K562 (cell line): ENCODE measurements around the gene ARHGEF6. TPM values are rescaled to one million over a fixed set of nuclear protein-coding genes. Genes with fewer than 3 reads are reported as not detected.
A peak's percentile ranks its signal among the peaks of the same experiment; 100 is the strongest.

Experiments used
- ATAC-seq: fragments of 200-7000 bp; cut with Tn5 transposase; 3 replicates; pipeline ENCODE4 v1.9.1; 2020; ENCODE audit warnings: moderate library complexity
- BruUV-seq: library from RNA; stranded (reverse); fragments of 400-500 nt; replicated peaks from 2 replicates; lab custom pipeline; 2021; lab: Mats Ljungman, UMichigan
- CTCF ChIA-PET: fragments of 300-600 bp; formaldehyde crosslinking; extraction: SDS; loops from one replicate; lab custom pipeline; 2021; ENCODE audit warnings: low intra/inter-chr PET ratio; lab: Yijun Ruan, JAX
- POLR2A ChIA-PET: fragments of 300-600, 350-650 bp; sonication (Branson Sonifier 250); formaldehyde crosslinking; extraction: SDS; loops from one replicate; lab custom pipeline; 2021; ENCODE audit warnings: antibody characterized with exemption, inconsistent platforms; lab: Yijun Ruan, JAX
- DNase-seq, 4 experiments: peaks; one replicate each; pipeline versions ENCODE4 v3.0.0 to v3.0.0-alpha.2; 2011 to 2018; ENCODE audit warnings: low spot score in 3 of 4, mixed read lengths in 3 of 4; ENCODE audit errors: extremely low read depth in 1 of 4
- FAIRE-seq: peaks from 2 replicates; lab custom pipeline; 2011; peaks lifted over from hg19 to GRCh38; lab: Jason Lieb, UNC
- H2AFZ ChIP-seq: 2 replicates; pipeline ENCODE4 v1.6.0; 2011; ENCODE audit warnings: low read depth, low read length, control low read depth, inconsistent platforms
- H3K27ac ChIP-seq: fragments of 200-600 bp; 3 replicates; pipeline ENCODE4 v1.8.0; 2011; ENCODE audit warnings: low read depth, mild to moderate bottlenecking, control low read depth, inconsistent platforms, low read length, moderate library complexity, mixed read lengths; ENCODE audit errors: extremely low read depth
- H3K27me3 ChIP-seq, 2 experiments: fragments of 300-600 bp in 1 of 2; 2 replicates in 1 of 2; 3 replicates in 1 of 2; pipeline versions ENCODE4 v1.6.0 to v1.8.0; 2011; ENCODE audit warnings: inconsistent platforms in 2 of 2, low read length in 2 of 2, mild to moderate bottlenecking in 1 of 2, mixed read lengths in 1 of 2, moderate library complexity in 1 of 2; ENCODE audit not compliant: control insufficient read depth in 2 of 2, insufficient read depth in 2 of 2
- H3K36me3 ChIP-seq: fragments of 300-600 bp; 3 replicates; pipeline ENCODE4 v1.8.0; 2011; ENCODE audit warnings: mild to moderate bottlenecking, low read length, inconsistent platforms; ENCODE audit not compliant: control insufficient read depth, insufficient read depth
- H3K4me1 ChIP-seq, 2 experiments: fragments of 200-600 bp in 1 of 2; replicated peaks in 1 of 2; 2 replicates in 1 of 2; 3 replicates in 1 of 2; pipeline versions ENCODE4 v1.5.1 to v1.8.0; 2011; ENCODE audit warnings: inconsistent platforms in 2 of 2, low read length in 2 of 2, mild to moderate bottlenecking in 1 of 2, mixed read lengths in 1 of 2, moderate library complexity in 1 of 2; ENCODE audit not compliant: control insufficient read depth in 2 of 2, insufficient read depth in 2 of 2
- H3K4me2 ChIP-seq: 2 replicates; pipeline ENCODE4 v1.6.1; 2011; ENCODE audit warnings: low read length, control low read depth, inconsistent platforms, mixed read lengths; ENCODE audit not compliant: insufficient read depth
- H3K4me3 ChIP-seq: fragments of 200-600 bp; sonication (generic), shearing (Covaris generic); 2 replicates; pipeline ENCODE4 v1.5.1; 2016; ENCODE audit warnings: control low read depth, inconsistent platforms
- H3K79me2 ChIP-seq: fragments of 200-600 bp; 3 replicates; pipeline ENCODE4 v1.8.0; 2011; ENCODE audit warnings: low read length, inconsistent platforms; ENCODE audit not compliant: control insufficient read depth, insufficient read depth
- H3K9ac ChIP-seq, 2 experiments: 2 replicates each; pipeline versions ENCODE4 v1.6.0 to v1.6.1; 2011; ENCODE audit warnings: low read depth in 2 of 2, low read length in 2 of 2, control low read depth in 1 of 2, inconsistent platforms in 1 of 2, mild to moderate bottlenecking in 1 of 2, mixed read lengths in 1 of 2; ENCODE audit not compliant: insufficient read depth in 1 of 2
- H3K9me1 ChIP-seq: one replicate; pipeline ENCODE4 v1.6.0; 2011; ENCODE audit warnings: inconsistent platforms, mild to moderate bottlenecking, low read length, moderate library complexity; ENCODE audit not compliant: control insufficient read depth, insufficient read depth
- H3K9me3 ChIP-seq: replicated peaks from 2 replicates; pipeline ENCODE4 v1.5.1; 2011; ENCODE audit warnings: low read depth, low read length, inconsistent platforms; ENCODE audit not compliant: control insufficient read depth, insufficient read depth
- H4K20me1 ChIP-seq: replicated peaks from 2 replicates; pipeline ENCODE4 v1.6.1; 2011; ENCODE audit warnings: low read length, inconsistent platforms, mixed read lengths; ENCODE audit not compliant: control insufficient read depth, insufficient read depth
- C11orf30 ChIP-seq: fragments of 450-650 bp; IDR thresholded peaks from 2 replicates; pipeline ENCODE4 v1.6.1; 2016; ENCODE audit warnings: low read depth, mild to moderate bottlenecking
- ELF1 ChIP-seq: fragments of 200-800 bp; sonication (Bioruptor generic); IDR thresholded peaks from 2 replicates; pipeline ENCODE4 v1.6.1; 2016; ENCODE audit warnings: missing genetic modification characterization, missing compliant biosample characterization
- ESRRA ChIP-seq: fragments of 450-650 bp; IDR thresholded peaks from 2 replicates; pipeline ENCODE4 v1.6.1; 2014; ENCODE audit warnings: low read depth, mild to moderate bottlenecking, moderate library complexity, borderline replicate concordance
- HMBOX1 ChIP-seq: sonication (generic); IDR thresholded peaks from 2 replicates; pipeline ENCODE4 v1.6.1; 2016
- L3MBTL2 ChIP-seq: fragments of 450-650 bp; IDR thresholded peaks from 2 replicates; pipeline ENCODE4 v1.6.1; 2016; ENCODE audit warnings: mild to moderate bottlenecking, moderate library complexity
- MCM3 ChIP-seq: fragments of 450-650 bp; IDR thresholded peaks from 2 replicates; pipeline ENCODE4 v1.6.1; 2016
- RBM34 ChIP-seq: fragments of 200-400 bp; formaldehyde crosslinking; IDR thresholded peaks from 2 replicates; pipeline ENCODE4 v1.6.1; 2018; ENCODE audit warnings: low read length, borderline replicate concordance; ENCODE audit not compliant: insufficient read depth
- STAT5B ChIP-seq: fragments of 250-450 bp; sonication (Bioruptor Pico); IDR thresholded peaks from 2 replicates; pipeline ENCODE4 v1.8.0; 2021; ENCODE audit warnings: mild to moderate bottlenecking, inconsistent platforms
- TBP ChIP-seq: optimal IDR thresholded peaks from 2 replicates; pipeline ENCODE3; 2011; ENCODE audit warnings: low read depth, low read length, improper control_type of control experiment
- TGIF2 ChIP-seq: sonication (generic); formaldehyde crosslinking; IDR thresholded peaks from 2 replicates; pipeline ENCODE4 v1.8.1; 2022; ENCODE audit warnings: mild to moderate bottlenecking, missing genetic modification reagents, moderate library complexity
- TRIM24 ChIP-seq, 2 experiments: fragments of 450-650 bp; IDR thresholded peaks; 2 replicates each; pipeline ENCODE4 v1.6.1; 2016
- ZBED1 ChIP-seq: IDR thresholded peaks from 2 replicates; pipeline ENCODE4 v1.6.1; 2014
- ZNF197 ChIP-seq: fragments of 200-800 bp; sonication (Bioruptor generic); IDR thresholded peaks from 2 replicates; pipeline ENCODE4 v1.6.1; 2016; ENCODE audit warnings: low read depth, missing genetic modification characterization, missing compliant biosample characterization
- ZNF79 ChIP-seq: fragments of 250-450 bp; sonication (Bioruptor Pico); IDR thresholded peaks from 2 replicates; pipeline ENCODE4 v1.4.0; 2020; ENCODE audit warnings: low read depth, mild to moderate bottlenecking, moderate library complexity
- WGBS: fragments of 100-300 bp; shearing (Covaris generic); methylation state at CpG from one replicate; pipeline ENCODE4 v1.1.6; 2016; ENCODE audit warnings: low coverage, mixed read lengths; ENCODE audit not compliant: insufficient coverage; ENCODE audit errors: missing lambda C conversion rate; 5-methylcytosine and 5-hydroxymethylcytosine counted together
- in situ Hi-C: fragments of 300-500 bp; cut with MboI; formaldehyde crosslinking; loops from 4 replicates; pipeline ENCODE4 v1.15.0; 2018; ENCODE audit warnings: inconsistent platforms, mixed read lengths
- intact Hi-C: fragments of 100-400 bp; cut with micrococcal nuclease; formaldehyde crosslinking; loops from 2 replicates; pipeline ENCODE4 v1.14.2; 2022
- polyA plus RNA-seq, 8 experiments: library from polyadenylated mRNA; depleted of rRNA in 4 of 8; stranded (reverse) in 5 of 8; unstranded in 3 of 8; fragments of >200 nt; fragmentation: Nextera tagmentation in 2 of 8; fragmentation: Illumina TruSeq in 1 of 8; extraction: Ambion mirVana in 2 of 8; extraction: Trizol in 1 of 8; gene quantifications; 2 replicates each; pipeline versions ENCODE4 v1.2.1 to v1.2.3, GENCODE V29; 2011 to 2014; ENCODE audit warnings: inconsistent platforms in 1 of 8, missing spikeins in 1 of 8
- total RNA-seq, 7 experiments: library from RNA; depleted of rRNA in 6 of 7; stranded (reverse); fragments of >200 nt in 6 of 7; fragmentation: Illumina TruSeq in 2 of 7; extraction: Trizol in 2 of 7; gene quantifications; 2 replicates each; pipeline versions ENCODE4 v1.2.1 to v1.2.3, GENCODE V29; 2011 to 2021; ENCODE audit warnings: low replicate concordance in 1 of 7
- TF ChIP-seq, protein P1 (sequence below): fragments of 450-650 bp; formaldehyde crosslinking; IDR thresholded peaks from 2 replicates; pipeline ENCODE4 v1.4.0; 2020; ENCODE audit warnings: mild to moderate bottlenecking, moderate library complexity
- TF ChIP-seq, protein P2 (sequence below): sonication (generic); formaldehyde crosslinking; IDR thresholded peaks from 2 replicates; pipeline ENCODE4 v1.8.0; 2023; ENCODE audit warnings: missing genetic modification reagents, mild to moderate bottlenecking, borderline replicate concordance

ARHGEF6 gene
- total and polyA plus RNA-seq, 9 of the 15 experiments (the other 6 are each of a cell fraction or from before 2014, with no cell fraction given): 2.9 to 22.1 (median 13.3) TPM

DNA sequence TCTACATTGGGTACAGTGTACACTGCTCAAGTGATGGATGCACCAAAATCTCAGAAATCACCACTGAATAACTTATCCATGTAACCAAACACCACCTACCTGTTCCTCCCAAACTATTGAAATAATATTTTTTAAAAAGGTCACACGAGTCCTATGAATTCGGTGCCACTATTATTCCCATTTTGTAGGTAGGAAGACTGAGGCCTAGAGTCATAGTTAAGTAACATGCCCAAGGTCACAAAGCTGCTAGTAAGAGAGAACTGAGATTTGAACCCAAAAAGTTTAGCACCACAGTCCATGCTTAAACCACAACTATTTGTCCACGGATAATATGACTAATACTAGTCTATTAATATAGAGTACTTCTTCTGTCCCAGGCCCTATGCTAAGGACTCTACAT is 2.7 kb downstream of the ARHGEF6 start (continued):
- no peak for TF ChIP-seq STAT5B (CRISPR knock-in tag)
- no peak for TF ChIP-seq ELF1 (tag)
- TF ChIP-seq, protein P1, sequence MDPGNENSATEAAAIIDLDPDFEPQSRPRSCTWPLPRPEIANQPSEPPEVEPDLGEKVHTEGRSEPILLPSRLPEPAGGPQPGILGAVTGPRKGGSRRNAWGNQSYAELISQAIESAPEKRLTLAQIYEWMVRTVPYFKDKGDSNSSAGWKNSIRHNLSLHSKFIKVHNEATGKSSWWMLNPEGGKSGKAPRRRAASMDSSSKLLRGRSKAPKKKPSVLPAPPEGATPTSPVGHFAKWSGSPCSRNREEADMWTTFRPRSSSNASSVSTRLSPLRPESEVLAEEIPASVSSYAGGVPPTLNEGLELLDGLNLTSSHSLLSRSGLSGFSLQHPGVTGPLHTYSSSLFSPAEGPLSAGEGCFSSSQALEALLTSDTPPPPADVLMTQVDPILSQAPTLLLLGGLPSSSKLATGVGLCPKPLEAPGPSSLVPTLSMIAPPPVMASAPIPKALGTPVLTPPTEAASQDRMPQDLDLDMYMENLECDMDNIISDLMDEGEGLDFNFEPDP (CRISPR knock-in tag): no peak
- no peak for TF ChIP-seq TRIM24 (IDR thresholded peaks at IDR 0.05)
- no peak for TF ChIP-seq RBM34

DNA sequence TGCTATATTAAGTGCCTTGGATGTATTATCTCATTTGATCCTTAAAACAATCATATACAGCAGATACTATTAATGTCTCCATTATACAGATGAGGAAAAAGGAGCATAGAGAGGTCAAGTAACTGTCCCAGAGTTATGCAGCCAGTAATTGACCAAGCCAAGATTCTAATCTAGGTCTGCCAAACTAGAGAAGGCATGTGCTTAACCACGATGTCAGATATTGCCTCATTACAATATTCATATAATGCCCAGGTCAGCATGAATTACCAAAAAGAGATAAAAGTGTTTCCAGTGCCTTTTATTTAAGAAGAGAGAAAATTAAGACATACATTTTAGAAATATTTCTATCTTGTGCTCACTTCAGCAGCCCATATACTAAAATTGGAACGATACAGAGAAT is 7.1 kb downstream of the ARHGEF6 start:
- Histone ChIP-seq H3K9ac (no peak overlapping the region), H3K27me3 (no peaks in the 10 kb centered on the region), H3K4me3 (no peak overlapping the region), H2AFZ (no peak overlapping the region), H3K9me3 (no peaks in the 10 kb centered on the region), H3K9me1 (no peaks in the 10 kb centered on the region), H3K27ac (no peak overlapping the region), H3K79me2 (no peaks in the 10 kb centered on the region), H3K4me1 (peaks cover 4% of the 10 kb centered on the region in 2 experiments; a peak in 3 of 5 replicates), H3K36me3 (no peaks in the 10 kb centered on the region), H3K4me2 (no peak overlapping the region), H4K20me1 (no peaks in the 10 kb centered on the region)
- DNase-seq (no peak), FAIRE-seq (no peak), ATAC-seq (no peak)
- WGBS: 50% methylated on average over 2 of the region's 2 CpGs
- CTCF ChIA-PET: no interaction called here
- no TSS peak for BruUV-seq
- in situ Hi-C loops: no loop called here
- POLR2A ChIA-PET: no interaction called here
- intact Hi-C loops: no loop called here
- TF ChIP-seq ESRRA (peak; percentile 56; the same call in 1 of the 2 replicates), TRIM24 (IDR thresholded peaks at IDR 0.05) (no peak), C11orf30 (0 out of 2 replicates have a peak, but pooled peaks have one; percentile 10), L3MBTL2 (peak; percentile 31; the same call in 1 of the 2 replicates), ZBED1 (no peak), MCM3 (no peak), TGIF2 (no peak), HMBOX1 (0 out of 2 replicates have a peak, but pooled peaks have one; percentile 33), TBP (no peak), ZNF197 (CRISPR knock-in tag) (no peak), ZNF79 (no peak)
- TF ChIP-seq, protein P2, sequence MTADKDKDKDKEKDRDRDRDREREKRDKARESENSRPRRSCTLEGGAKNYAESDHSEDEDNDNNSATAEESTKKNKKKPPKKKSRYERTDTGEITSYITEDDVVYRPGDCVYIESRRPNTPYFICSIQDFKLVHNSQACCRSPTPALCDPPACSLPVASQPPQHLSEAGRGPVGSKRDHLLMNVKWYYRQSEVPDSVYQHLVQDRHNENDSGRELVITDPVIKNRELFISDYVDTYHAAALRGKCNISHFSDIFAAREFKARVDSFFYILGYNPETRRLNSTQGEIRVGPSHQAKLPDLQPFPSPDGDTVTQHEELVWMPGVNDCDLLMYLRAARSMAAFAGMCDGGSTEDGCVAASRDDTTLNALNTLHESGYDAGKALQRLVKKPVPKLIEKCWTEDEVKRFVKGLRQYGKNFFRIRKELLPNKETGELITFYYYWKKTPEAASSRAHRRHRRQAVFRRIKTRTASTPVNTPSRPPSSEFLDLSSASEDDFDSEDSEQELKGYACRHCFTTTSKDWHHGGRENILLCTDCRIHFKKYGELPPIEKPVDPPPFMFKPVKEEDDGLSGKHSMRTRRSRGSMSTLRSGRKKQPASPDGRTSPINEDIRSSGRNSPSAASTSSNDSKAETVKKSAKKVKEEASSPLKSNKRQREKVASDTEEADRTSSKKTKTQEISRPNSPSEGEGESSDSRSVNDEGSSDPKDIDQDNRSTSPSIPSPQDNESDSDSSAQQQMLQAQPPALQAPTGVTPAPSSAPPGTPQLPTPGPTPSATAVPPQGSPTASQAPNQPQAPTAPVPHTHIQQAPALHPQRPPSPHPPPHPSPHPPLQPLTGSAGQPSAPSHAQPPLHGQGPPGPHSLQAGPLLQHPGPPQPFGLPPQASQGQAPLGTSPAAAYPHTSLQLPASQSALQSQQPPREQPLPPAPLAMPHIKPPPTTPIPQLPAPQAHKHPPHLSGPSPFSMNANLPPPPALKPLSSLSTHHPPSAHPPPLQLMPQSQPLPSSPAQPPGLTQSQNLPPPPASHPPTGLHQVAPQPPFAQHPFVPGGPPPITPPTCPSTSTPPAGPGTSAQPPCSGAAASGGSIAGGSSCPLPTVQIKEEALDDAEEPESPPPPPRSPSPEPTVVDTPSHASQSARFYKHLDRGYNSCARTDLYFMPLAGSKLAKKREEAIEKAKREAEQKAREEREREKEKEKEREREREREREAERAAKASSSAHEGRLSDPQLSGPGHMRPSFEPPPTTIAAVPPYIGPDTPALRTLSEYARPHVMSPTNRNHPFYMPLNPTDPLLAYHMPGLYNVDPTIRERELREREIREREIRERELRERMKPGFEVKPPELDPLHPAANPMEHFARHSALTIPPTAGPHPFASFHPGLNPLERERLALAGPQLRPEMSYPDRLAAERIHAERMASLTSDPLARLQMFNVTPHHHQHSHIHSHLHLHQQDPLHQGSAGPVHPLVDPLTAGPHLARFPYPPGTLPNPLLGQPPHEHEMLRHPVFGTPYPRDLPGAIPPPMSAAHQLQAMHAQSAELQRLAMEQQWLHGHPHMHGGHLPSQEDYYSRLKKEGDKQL (CRISPR knock-in tag): no peak
